SH-SY5Y (cell line): ENCODE results near the gene MTMR12.

Source experiments
- GATA2 ChIP-seq: IDR thresholded peaks from 2 replicates; pipeline ENCODE4 v1.6.1; 2011; ENCODE audit warnings: mild to moderate bottlenecking, low read depth, low read length
- GATA3 ChIP-seq: IDR thresholded peaks from 2 replicates; pipeline ENCODE4 v1.6.1; 2011; ENCODE audit warnings: low read depth, mild to moderate bottlenecking, low read length, moderate library complexity

The MTMR12 gene

DNA sequence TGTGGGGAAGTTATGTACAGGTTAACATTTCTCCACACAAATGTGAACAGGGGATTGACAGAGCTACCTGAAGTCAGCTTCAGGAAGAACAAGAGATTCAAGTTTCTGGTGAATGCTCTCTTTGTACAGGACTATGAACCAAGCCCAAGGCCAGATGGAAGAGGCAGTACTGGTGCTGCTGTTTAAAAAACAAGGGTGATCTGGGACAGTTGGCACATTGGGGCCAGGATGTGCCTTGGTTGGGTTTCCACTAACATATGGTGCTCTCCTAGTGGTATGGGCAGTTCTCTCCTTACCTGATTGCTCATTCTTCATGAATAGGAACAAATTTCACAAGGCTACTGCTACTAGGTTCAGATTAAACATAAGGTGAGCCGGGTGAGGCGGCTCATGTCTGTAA lies 40.0 kb downstream of the MTMR12 start:
- TF ChIP-seq GATA3 = no peak
- TF ChIP-seq GATA2 = no peak

DNA sequence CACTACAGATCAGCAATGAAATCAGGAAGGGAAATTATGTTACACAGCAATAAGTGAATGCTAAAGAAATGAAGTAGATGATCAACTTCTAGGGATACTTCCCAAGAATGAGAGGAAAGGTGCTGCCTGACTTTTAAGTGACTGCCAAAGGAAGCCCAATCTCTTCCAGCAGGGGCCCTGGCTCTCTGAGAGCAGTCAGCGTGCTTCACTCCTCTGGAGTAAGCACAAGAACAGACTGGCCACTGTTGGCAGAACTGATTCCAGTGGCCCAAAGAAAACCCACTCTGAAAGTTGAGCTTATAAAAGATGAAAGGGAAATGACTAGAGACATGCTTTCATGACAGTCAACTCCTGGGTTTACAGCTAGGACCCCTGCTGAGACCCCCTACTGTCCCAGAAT lies 41.8 kb downstream of the MTMR12 start:
- TF ChIP-seq GATA2 (no peak), GATA3 (no peak)

DNA sequence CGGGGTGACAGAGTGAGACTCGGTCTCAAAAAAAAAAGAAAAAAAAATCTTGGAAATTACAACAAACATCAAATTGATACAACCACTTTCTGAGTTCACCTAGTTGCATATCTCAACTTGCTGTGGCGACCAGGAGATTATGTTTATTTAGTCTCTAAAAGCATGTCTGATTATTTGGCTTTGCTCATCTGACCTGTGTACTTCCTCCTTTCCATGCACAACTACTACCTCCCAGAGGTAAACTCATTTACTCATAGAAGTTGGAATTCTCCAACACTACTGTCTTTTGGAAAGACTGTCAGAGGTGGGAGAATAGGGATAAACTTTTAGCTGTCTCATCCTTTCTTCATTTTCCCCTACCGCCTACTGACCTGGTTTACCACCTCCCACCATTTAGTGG lies 42.6 kb downstream of the MTMR12 start:
- TF ChIP-seq GATA3 (no peak), GATA2 (no peak)

DNA sequence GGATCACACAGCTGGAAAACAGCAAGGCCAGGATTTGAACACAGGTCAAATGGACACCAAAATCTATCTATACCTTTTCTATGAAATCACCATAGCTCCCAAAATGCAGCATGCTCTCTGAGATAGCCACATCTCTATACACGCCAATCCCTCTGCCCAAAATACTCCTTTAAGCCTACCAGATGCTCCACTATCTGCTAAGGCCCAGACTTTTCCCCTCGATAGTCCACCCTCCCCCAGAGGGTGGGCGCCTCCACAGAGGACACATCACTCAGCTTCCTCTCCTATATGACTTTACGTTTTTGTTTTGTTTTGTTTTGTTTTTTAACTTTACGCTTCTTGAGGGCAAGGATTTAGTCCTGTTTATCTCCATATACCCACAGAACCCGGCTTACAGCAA lies 46.8 kb downstream of the MTMR12 start:
- TF ChIP-seq GATA2 (no peak), GATA3 (no peak)

DNA sequence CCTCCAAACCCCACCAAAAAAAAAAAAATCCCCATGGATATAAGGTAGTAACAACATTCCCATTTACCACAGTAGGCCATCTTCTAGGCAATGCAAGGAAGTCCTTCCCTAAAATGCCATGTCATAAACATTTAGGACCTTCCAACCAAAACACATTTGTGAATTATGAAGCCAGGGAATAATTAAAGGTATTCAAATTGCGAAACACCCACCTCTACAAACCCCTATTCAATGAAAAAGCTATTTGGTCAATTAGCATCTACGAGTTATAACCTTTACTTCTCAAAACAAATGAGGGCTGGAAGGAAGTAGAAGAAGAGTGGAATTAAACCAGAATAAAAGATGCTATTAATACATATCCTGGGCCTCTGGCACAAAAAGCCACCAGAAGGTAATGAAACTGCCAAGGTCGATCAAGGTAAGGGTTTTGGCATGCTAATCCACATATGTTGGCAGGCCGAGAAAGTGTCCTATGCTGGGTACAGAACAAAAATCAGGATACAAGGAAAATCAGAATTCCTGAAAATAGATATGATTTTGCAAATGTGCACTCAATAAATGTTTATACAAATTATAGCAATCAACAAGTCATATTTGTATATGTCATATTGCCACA lies 47.7 kb downstream of the MTMR12 start:
- TF ChIP-seq GATA2 = no peak
- TF ChIP-seq GATA3 = no peak

DNA sequence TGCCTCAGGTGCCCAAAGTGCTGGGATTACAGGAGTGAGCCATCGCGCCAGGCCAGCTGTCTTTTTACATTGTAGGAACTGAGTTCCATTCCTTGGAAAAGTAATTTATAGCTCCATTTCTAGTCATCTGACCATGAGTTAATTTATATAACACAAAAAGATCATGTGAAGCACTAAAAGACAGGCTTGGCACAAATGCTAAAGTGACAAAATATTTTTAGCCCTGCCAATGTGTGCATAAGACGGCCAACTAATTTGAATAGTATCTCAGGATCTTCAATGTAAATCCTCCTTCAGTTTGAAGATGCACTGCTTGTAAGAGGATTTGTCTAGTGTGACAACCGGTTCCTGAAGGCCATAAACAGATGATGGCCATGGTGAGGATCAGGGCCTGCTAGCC lies 49.1 kb downstream of the MTMR12 start:
- TF ChIP-seq GATA2 = no peak
- TF ChIP-seq GATA3 = no peak

DNA sequence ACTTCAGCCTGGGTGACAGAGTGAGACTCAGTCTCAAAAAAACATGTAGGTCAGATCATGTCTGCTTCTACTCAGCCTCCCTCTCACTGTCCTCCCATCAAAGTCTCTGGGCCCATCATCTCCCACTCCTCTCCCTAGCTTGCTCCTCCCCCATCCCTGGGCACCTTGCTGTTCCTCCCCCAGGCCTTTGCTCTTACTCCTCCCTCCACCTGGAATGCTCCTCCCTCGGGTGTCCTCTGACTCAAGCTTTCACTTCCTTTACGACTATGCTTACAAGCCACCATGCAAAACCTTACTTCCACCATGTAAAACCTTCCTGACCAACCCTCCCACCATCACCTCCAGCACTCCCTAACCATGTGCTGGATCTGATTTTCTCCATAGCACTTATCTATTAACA lies 51.5 kb downstream of the MTMR12 start:
- TF ChIP-seq GATA3 (no peak), GATA2 (no peak)

DNA sequence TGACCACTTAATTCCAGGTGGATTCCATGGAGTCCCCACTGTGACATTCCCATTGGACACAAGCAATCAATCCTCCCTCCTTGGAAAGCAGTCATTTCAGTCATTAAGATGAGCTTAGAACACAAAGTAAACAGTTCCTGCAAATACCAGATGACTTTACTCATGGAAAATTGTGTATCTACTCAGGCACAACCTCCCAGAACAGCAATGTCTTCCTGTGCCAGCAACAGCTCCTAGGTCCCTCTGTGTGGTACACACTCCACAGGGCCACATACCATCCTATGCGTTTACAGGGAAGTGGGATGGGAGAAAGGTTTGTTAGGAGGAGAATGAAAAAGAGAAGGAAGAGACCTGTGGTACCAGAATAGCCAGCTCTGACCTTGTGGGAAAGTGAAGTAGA lies 53.7 kb downstream of the MTMR12 start:
- no peak for TF ChIP-seq GATA3
- no peak for TF ChIP-seq GATA2

DNA sequence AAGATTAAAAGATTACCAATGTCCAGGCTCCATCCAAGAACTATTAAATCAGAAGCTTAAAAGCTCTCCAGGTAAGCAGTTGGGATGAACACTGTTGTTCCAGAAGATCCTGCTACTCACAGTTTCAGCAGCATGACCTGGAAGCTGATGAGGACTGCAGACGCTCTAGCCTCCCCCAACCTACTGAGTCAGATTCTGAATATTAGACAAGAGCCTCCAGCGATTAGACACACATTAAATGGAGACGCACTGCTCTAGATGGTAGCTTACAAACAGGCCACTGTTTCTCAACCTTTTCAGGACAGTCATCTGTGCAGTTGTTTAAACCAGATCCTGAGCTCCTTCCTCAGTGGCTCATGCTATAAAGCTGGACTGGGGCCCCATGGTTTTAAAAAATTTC lies 54.3 kb downstream of the MTMR12 start:
- no peak for TF ChIP-seq GATA3
- TF ChIP-seq GATA2 = no peak

DNA sequence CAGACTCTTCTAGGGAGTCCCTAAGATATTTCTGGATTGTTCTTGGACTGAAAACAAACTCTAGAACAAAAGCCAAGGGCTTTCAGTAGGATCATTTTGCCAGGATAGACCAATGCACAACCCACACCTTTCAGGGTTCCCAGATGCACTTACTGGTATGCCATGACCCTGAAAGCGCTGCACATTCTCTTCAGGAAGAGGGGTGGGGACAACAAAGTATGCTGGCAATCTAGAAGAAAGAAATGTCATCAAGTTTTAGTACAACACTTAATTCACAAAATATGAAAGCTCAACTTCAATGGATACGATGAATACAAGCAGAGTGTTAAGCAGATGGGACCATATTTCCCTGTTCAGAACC lies 57.2 kb downstream of the MTMR12 start:
- TF ChIP-seq GATA3 (no peak), GATA2 (no peak)

DNA sequence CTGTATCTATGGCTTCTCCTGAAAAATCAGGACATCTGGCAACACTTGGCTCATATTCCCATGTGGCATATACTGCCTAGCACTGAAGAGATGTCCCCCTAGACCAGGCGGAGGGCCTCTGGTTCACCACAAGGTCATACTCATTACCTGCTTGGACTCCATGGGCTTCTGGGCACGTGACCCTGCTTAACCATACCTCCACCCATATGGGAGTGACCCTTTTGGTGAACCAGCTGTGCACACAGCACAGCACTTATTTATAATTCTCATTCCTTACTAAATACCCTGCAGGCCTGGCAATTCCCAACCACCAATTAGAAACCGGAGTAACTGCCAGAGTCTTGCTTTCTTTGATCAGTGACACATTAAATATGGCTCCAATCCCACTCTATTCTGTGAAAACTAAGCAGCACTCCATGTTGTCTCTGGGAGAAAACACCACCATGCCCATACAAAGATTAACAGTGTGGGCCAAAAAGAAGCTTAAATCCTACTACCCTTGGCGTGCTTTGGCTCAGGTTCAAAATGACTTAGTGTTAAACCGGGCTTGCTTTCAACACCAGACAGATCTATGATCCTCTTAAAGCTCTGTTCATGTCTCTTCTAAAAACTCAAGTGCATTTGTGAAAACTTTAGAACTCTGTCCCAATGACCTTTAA lies 57.7 kb downstream of the MTMR12 start:
- TF ChIP-seq GATA2 = no peak
- TF ChIP-seq GATA3 = no peak

DNA sequence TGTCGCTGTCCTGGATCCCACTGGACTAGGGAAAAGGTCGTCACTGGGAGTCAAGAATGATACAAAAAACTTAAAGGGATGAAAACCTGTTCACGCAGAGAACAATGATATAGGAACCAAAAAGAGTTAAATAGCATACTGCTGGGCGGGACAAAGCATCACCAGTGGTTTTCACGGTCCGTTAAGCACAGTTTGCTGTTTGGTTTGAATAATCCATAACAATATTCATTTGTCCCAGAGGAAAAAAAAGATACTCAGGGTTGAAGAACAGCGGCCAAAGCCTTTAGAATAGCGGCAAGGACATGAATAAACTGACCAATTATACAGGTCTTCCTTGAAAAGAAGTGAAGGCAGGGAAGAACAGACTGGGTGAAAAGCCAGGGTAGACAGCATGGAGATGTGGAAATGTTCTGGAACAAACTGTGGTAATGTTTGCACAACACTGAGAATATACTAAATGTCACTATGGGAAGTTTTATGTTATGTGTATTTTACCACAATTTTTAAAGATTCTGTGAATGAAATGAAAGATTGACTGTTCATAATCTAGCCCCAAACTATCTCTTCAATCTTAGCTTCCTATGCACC lies 60.8 kb downstream of the MTMR12 start:
- TF ChIP-seq GATA2 (no peak), GATA3 (no peak)

DNA sequence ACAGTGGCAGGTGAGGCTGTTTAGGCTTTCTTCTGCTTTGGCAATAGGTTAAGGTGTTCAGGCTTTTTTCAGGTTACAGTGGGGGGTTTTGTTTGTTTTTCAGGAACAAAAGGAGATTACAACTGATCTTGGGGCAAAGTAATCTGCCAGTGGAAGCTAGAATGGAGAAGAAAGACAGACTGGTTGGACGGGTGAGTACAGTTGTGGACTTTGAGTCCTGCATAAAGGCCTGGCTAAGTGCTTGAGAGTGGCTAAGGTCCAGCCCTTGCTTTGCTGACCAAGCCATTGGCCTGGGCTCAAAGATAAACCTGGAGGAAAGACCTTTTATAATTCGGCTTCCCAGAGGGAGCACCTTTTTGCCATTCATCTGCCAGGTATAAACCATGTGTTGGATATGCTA lies 63.1 kb downstream of the MTMR12 start:
- TF ChIP-seq GATA2 = no peak
- TF ChIP-seq GATA3 = no peak

DNA sequence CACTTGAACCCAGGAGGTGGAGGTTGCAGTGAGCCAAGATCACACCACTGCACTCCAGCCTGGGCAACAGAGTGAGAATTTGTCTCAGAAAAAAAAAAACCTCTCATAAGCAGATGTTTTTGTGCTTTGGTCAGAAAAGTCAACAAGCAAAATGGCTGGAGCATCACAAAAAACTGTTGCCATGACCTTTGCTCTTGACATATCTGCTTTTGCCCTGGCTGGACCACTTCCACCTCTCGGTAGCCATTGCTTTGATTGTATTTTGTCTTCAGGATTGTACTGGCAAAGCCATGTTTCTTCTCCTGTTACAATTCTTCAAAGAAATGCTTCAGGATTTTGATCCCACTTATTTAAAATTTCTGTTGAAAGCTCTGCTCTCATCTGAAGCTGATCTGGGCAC lies 67.0 kb downstream of the MTMR12 start:
- TF ChIP-seq GATA2 = no peak
- TF ChIP-seq GATA3 = no peak

DNA sequence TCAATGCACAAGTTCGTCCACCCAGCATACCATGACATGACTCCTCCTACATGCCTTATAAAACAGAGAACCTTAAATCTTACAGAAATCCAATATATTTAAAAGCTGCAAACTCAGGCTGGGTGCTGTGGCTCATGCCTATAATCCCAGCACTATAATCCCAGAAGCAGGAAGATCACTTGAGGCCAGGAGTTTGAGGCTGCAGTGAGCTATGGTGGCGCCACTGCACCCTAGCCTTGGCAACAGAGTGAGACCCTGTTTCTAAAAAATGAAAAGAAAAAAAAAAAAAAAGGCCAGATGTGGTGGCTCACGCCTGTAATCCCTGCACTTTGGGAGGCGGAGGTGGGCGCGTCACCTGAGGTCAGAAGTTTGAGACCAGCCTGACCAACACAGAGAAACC lies 68.7 kb downstream of the MTMR12 start:
- no peak for TF ChIP-seq GATA2
- no peak for TF ChIP-seq GATA3

DNA sequence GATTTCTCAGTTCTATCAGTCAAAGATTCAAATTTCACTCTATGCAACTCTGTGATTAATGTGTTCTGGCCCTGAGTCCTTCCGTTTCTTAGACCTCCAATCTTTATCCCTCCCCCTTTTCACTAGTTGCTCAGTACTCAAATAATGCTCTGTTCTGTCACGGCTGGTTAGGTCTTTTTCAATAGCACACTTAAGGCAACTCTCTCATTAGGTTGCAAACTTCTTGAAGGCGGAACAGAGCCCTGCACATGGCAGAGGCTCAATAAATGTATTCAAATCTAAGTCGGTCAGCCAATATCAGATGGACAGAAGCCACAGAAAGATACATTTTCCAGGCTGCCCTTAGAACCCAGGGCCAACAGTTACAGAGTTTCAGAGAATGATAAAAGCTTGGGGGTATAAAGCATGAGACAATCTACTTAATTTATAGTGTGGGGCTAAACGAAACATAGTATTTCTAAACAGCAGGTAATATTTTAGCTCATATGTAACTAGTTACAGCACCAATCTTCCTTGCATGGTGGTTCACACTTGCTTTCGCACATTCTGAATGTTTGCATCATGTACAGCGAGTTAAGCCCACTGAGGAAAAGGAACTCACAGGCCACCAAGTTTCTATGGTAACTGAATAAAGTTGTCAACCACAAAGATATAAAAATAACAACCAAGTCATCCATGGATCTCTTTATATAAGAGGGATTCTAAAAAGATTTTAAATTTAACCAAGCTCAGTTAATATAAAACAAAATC lies 71.5 kb downstream of the MTMR12 start:
- no peak for TF ChIP-seq GATA2
- TF ChIP-seq GATA3 = no peak
